Activated CD8-positive, alpha-beta memory T cell treated with anti-CD3 and anti-CD28 coated beads, Interleukin-2, amount 50 U/mL, for 4 hours (primary cell): ENCODE results near the gene TRIM33.
"Not testable (repeated sequence)": the region's sequence is repeated elsewhere in the genome, so short reads cannot be mapped to it uniquely, and the experiment has no call there.

Experiments used
- DNase-seq: peaks from one replicate; pipeline ENCODE4 v3.0.0-alpha.2; 2020

TRIM33 gene

GRCh38 chr1:114462963-114463362 lies 48.0 kb downstream of the TRIM33 start:
- no peak for DNase-seq

- no peak for DNase-seq
Observed at GRCh38 chr1:114462341-114462740, 48.7 kb downstream of the TRIM33 start.

DNA sequence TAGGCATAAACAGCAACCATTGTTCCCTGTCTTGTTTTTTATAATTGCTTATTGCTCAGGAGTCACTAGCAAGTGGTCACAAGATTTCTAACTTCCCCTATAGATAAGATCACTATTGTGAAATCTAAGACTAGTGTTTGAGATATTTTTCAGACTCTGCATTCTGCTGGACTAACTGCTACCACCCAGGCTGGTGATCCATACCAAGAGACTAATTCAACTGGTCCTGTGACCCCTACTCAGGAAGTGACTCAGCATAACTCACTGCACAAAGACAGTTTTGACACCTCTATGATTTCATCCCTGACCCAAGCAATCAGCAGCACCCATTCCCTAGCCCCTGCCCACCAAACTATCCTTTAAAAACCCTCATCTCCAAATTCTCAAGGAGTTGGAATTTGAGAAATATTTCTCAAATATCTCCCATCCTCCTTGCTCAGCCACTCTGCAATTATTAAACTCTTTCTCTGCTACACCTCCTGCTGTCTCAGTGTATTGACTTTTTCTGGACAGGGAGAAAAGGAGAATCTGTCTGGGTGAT lies 52.7 kb downstream of the TRIM33 start:
- DNase-seq = no peak

- no peak for DNase-seq
Observed at GRCh38 chr1:114457675-114458236, 53.2 kb downstream of the TRIM33 start.

GRCh38 chr1:114456586-114456985 lies 54.4 kb downstream of the TRIM33 start:
- no peak for DNase-seq

GRCh38 chr1:114455102-114455785 lies 55.8 kb downstream of the TRIM33 start:
- no peak for DNase-seq

- no peak for DNase-seq
Observed at GRCh38 chr1:114454539-114454938, 56.5 kb downstream of the TRIM33 start.

DNA sequence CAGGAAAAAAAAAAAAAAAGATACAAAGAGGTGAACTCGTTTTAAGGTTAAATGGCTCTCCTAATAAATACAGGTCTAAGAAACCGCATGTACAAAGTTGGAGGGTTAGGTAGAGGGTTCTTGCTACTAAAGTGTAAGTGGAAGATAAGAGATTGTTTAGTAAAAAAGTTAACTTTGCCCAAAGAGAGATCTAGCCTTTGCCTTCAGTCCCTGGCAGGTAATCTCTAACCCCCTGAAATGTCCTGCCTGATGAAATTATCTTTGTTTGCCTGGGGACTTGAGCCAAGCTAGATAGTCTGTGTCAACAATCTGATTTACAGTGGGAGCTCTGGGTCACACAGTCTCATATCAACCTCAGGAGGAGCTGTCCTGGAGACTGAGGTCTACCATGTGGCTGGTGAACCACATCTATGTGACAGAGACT lies 57.6 kb downstream of the TRIM33 start:
- DNase-seq = no peak

GRCh38 chr1:114448370-114449036 lies 62.5 kb downstream of the TRIM33 start:
- no peak for DNase-seq

DNA sequence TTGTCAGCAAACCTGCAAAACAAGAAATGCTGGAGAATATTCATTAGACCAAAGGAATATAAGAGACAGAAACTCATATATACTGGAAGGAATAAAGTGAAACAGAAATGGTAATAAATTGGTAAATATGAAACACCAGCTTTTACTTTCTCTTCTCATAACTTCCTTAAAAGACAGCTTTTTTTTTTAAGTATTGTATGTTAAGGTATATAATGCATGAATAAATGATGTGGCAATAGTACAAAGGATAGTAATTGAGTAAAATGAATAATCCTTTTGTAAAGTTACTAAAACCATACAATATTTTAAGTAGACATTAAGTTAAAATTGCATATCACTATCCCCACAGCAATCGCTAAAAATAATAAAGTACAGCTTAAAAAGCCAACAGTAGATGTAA lies 64.8 kb downstream of the TRIM33 start:
- DNase-seq = no peak

DNA sequence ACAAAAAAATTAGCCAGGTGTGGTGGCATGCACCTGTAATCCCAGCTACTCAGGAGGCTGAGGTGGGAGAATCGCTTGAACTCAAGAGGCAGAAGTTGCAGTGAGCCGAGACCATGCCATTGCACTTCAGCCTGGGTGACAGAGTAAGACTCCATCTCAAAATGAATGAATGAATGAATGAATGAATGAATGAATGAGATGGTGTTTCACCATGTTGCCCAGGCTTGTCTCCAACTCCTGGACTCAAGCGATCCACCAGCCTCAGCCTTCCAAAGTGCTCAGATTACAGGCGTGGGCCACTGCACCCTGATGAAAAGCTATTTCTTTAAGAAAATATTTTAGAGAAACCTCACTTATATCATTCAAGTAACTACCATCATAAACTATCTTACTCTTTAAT lies 67.8 kb downstream of the TRIM33 start:
- not testable (repeated sequence) for DNase-seq

DNA sequence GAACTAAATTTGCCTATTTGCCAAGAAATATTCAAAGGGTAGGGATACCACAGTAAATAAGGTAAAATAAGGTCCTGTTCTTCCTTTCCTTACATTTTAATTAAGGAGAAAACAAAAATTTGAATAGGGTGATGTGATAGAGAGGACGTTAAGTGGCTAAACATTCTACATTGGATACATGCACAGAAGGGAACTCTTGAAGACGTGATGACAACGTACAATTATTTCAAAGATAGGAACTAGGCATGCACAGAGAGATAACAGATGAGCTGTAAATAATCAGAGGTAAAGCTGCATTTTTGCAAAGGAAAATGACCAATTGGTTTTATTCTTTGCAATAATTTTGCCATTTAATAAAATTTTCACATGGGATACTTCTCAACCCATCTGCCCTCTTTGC lies 69.7 kb downstream of the TRIM33 start:
- DNase-seq = no peak

GRCh38 chr1:114439369-114439768 lies 71.6 kb downstream of the TRIM33 start:
- no peak for DNase-seq

DNA sequence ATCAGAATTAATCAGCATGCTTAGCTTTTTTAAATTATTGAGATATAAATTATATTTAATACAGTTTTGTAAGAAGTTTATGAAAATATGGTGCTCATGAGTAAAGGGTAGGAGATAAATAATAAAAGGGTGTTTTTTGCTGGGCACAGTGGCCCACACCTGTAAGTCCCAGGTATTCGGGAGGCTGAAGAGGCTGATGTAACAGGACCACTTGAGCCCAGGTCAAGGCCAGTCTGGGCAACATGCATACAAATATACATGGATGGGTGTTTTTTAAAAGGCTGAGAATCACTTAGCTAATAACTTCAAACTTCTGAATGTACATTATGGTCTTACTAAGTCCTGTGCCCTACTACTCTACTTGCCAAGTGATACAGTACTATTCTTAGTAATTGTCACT lies 73.2 kb downstream of the TRIM33 start:
- no peak for DNase-seq

GRCh38 chr1:114436799-114437198 lies 74.2 kb downstream of the TRIM33 start:
- DNase-seq = no peak

- DNase-seq = no peak
Observed at GRCh38 chr1:114435088-114435715, 75.8 kb downstream of the TRIM33 start.

DNA sequence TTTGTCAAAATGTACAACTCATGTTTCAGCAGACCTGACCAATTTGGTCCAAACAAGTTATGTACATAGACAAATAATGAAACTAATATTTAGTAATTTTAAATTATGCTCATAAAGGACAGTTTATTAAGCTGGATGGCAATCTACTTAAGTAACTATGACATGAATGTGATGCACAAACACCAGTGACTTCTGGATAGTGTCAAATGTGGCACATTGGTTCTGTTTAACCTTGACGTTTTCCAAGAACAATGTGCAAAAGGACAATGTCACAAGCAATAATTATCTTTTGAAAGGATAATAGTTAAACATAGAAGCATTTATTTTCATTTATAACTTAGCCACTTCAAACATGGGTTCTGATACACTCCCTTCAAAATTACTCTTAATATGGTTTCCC lies 80.0 kb downstream of the TRIM33 start:
- no peak for DNase-seq

- no peak for DNase-seq
Observed at GRCh38 chr1:114428083-114428754, 82.8 kb downstream of the TRIM33 start.

DNA sequence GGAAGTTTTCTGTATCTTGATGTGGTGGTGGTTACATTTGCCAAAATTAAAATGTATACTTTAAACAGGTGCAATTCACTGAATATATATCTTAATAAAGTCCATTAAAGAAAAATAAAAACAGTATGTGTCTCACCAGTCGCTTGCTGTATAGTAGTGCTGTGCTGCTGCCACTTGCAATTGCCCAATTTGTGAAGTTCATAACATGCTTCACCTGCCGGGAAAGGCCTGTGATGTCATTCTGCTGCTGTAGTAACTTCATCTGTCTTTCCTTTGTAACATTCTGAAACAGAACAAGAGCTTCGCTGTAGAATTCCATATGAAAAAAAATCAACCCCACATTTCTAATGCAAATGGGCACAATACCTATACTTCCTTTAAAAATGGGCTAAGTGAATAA lies 83.4 kb downstream of the TRIM33 start:
- no peak for DNase-seq

DNA sequence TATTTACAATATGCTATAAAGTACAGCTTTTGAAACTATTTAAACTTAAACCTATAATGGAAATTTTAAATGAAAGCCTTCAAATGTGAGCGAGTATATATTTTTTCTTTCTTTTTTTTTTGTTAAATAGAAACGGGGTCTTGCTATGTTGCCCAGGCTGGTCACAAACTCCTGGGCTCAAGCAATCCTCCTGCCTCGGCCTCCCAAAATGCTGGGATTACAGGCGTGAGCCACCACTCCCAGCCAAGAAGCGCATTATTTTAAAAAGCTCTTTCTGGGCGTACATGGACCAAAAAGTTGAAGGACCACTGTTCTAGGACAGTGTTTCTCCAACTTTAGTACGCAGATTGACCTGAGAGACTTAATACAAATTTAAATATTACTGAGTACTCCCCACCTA lies 87.5 kb downstream of the TRIM33 start:
- DNase-seq = no peak

- not testable (repeated sequence) for DNase-seq
Observed at GRCh38 chr1:114418948-114419347, 92.1 kb downstream of the TRIM33 start.

DNA sequence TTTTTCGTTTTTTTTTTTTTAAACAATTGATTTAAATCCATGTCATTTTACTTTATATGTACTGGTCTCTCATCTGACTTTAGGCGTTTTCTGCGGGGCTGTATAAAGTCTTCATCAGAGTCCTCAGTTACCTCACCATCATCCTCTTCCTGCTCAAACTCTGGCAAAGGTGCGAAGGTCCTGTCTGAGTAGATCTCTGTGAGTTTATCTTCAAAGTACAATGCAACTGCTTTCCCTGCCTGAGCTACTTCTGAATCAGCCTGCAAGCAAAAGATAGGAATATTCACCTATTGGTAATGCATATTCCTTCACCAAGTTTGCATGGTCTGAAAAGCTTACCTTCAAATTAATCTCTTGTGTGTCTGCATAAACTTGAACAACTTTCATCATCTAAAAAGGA lies 113.4 kb downstream of the TRIM33 start:
- no peak for DNase-seq

DNA sequence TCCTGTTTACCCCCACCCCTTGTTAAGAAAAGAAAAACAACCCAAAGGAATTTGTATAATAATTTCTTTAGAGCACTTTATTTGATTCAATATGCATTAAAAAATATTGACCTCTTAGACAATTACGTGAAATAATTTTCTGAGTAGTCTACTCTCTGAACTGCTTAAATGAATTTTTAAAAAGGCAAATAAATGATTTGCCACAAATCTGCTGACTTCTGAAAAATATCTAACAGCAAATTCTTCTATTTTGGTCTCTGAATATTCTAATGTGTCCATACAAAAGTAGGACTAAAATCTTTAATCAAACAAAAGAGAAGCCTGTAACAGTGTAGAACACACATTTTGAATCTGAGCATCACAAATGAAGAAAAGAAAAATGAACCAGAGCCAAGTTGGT lies 115.1 kb downstream of the TRIM33 start:
- DNase-seq = no peak
